ENCODE measurements around the gene GRAMD1B.
"Not testable (repeated sequence)": the region's sequence is repeated elsewhere in the genome, so short reads cannot be mapped to it uniquely, and the experiment has no call there.

GRAMD1B gene

DNA sequence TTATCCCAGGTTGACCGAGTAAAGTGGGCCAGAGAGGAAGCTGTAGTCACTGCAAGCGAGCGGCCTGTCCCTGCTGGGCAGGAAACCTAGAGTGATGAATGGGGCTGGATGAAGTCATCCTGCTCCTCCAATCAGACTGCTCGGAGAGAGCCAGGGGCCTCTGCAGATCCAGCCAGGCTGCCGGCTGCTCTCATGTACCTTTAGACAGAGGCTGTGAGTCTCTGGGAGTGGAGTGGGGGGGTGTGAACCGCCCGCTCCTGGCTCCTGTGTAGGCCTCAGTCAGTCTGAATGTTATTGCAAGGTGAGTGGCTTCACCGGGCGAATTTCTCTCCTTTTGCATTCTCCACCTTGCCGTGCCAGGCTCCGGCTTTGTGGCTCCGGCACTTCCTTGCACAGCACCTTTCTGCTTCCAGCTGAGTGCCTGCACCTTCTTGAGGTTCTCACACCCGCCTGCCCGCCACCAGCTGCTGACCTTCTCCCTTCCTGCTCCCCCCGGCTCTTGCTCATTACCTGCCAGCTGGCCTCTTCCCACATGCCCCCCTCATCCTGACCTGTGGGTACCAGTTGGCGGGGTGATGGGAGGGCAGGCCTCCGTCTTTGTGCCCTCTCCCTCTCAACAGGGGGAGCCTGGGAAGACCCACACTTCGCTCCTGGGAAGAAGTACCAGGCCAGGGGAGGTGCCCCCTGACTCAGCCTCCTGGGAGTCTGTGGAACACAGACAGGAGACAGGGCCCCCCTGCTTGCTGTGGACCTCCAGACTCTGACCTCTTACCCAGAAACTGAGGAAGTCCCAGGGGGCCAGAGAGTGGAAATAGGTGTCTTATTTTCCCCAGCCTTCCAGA is 79.9 kb downstream of the GRAMD1B start:
- DNase-seq (ENCODE audit: low spot score) = peak; percentile 58

DNA sequence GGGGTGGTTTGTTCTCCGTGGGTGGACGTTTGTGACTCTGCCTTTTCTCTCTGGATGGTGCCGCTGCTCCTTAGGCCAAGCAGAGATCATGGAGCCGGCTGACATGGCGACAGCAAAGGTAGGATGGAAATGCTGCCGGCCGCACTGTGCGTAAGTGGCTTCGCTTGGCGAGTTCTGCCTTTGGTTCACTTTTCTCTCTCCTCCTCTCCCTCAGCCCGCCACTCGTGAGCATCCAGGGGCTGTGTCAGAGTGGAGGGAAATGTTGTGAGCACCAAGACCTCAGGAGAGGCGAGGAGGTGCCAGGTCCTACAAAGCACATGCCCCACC is 80.5 kb downstream of the GRAMD1B start:
- DNase-seq (ENCODE audit: low spot score) = no peak

- DNase-seq (ENCODE audit: low spot score) = peak; percentile 87
Observed at GRCh38 chr11:123511037-123511870, 81.2 kb downstream of the GRAMD1B start.

DNA sequence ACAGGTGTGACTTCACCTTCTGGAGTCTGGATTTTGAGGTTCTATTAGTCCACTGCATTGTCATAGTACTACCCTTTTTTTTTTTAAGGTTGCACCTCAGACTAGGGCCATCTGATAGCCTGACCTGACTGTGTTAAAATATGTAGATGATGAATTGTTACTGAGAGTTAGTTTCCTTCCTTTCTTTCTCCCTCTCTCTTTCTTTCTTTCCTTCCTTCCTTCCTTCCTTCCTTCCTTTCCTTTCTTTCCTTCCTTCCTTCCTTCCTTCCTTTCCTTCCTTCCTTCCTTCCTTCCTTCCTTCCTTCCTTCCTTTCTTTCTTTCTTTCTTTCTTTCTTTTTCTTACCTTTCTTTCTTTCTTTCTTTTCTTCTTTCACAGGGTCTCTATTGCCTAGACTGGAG is 83.2 kb downstream of the GRAMD1B start:
- DNase-seq (ENCODE audit: low spot score) = not testable (repeated sequence)

DNA sequence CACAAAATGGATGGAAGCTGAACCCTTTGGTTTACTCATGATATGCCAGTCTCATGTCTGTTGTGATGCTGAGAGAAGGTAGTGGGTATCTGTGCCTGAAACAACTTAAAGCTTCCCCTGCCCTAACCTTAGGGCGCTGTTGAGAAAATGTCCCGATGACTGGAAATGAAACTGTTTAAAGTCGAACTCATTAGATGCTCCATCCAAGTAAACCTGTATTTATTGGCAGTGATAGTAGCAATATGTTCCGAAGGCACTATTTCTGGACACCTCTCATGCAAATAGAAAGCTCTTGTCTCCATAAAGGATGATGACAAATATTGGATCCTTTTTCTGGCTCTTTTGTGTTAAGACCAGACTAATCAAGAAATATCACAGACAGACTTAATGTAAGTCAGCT is 86.2 kb downstream of the GRAMD1B start:
- no peak for DNase-seq (ENCODE audit: low spot score)

GRCh38 chr11:123517559-123518364 is 87.7 kb downstream of the GRAMD1B start:
- no peak for DNase-seq (ENCODE audit: low spot score)

DNA sequence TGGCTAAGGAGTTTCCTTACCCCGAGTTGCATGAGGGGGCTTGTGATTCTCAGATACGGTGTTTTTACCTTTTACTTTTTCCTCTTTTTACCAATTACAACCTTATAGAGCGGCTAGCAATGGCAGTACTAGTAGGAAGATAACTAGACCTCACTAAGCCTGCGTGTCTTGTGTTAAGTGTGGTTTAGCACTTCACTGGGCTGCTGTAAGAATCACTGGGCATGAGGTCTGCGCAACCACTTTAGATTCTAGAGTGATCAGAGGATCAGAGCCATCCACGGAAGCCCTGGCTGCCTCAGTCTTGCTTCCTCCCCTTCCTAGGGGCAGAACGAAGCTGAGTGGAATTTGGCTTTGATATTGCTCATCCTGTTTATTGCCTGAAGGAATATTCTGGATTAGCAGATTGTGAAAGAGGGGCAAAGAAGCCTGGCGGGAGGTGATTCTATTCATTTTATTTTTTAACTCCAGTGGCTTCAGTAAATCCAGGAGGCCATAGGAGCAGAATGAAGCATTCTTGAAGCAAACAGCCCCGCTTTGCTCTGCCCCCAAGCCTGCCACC is 88.5 kb downstream of the GRAMD1B start:
- DNase-seq (ENCODE audit: low spot score) = no peak

DNA sequence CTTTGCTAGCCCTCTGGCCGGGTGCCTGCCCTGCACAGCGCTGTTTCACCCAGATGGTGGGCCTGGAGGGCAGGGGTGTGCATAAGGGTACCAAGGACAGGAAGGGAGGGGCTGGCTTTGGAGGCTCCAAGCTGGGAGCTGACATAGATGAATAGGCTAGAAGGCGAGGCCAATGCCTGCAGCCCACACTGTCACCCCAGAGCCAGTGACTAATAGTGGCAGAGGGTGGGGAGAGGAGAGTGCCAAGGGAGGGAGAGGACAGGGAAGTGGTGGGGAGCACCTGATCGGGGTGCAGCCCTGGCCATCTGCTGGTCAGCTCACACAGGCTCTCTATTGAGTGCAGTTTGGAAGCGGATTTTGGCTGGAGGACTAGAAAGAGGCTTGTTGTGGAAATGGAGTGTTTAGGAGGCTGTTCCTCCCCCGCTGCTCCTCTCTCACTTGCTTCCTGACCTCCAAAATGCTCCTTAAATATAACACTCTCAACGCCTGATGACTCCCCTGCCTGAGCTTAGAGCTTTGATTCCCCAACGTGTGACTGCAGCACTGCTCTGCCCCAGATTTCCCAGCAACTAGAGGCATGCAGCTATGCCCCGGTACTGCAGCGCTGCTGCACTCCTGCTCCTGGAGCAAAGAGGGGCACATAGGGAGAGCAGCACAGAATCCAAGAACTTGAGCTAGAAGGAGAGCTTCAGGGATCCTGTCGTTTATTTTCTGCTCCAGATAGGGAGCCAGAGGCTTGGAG is 89.2 kb downstream of the GRAMD1B start:
- peak; percentile 38 for DNase-seq (ENCODE audit: low spot score)

- DNase-seq (ENCODE audit: low spot score) = no peak
Observed at GRCh38 chr11:123519797-123520193, 89.7 kb downstream of the GRAMD1B start.

DNA sequence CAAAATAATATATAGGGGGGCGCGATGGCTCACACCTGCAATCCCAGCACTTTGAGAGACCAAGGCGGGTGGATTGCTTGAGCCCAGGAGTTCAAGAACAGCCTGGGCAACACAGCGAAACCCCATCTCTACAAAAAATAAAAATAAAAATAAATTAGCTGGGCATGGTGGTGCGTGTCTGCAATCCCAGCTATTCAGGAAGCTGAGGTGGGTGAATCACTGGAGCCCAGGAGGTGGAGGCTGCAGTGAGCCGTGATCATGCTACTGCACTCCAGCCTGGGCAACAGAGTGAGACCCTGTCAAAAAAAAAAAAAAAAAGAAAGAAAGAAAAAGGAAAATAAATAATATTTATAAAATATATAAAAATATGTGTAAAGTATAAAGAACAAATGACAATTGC is 90.4 kb downstream of the GRAMD1B start:
- peak; percentile 49 for DNase-seq (ENCODE audit: low spot score)

DNA sequence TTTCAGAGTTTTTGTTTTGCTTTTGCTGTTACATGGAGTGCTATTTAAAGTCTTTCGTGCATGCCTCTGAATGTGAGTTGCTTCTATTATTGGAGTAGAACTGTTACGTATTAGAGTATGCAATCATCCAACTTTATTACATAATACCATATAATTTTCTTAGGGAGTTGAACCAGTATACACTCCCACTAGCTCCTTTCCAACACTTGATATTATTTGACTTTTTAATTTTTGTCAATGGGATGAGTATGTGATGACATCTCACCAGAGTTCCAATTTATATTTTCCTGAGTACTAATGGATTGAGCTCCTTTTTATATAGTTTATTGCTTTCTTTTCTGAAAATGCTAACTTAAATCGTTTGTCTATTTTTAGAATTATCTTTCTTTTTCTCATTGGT is 90.9 kb downstream of the GRAMD1B start:
- no peak for DNase-seq (ENCODE audit: low spot score)

- no peak for DNase-seq (ENCODE audit: low spot score)
Observed at GRCh38 chr11:123521930-123522329, 91.9 kb downstream of the GRAMD1B start.

DNA sequence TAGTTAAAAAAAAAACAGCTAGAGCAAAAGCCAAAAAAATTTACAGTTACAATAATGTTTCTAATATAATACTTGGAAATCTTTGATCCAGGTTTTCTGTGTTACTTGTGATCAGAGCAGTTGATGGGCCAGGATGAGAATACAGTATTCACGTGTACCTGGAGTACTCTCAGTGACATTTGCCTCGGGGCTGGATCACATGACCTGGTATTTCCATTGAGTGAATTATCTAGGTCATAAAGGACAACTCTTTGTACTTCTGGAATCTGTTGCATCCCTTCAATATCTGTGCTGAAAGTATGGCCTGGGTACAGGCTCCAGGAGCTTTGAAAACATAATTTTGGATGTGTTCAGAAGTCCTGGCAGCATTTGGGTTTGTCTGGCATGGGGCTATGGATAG is 93.5 kb downstream of the GRAMD1B start:
- no peak for DNase-seq (ENCODE audit: low spot score)

DNA sequence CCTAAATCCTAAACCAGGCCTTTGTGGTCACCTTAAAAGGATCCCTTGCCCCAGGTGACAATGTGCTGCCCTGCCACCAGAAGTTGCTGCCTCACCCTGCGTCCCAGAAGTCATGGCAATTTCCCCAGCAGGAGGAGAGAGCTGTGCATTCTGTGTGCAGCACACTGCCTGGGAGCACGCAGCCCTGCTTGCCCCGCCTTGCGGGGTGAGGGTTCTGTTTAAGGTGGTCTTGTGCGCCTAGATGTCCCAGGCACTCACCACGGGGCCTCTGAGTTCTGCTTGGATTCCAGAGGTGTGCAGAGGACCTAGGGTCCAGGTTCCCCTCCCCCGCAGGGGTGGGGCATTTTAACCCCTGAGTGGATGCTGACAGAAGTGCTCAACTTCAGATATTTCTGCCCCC is 95.0 kb downstream of the GRAMD1B start:
- no peak for DNase-seq (ENCODE audit: low spot score)

- DNase-seq (ENCODE audit: low spot score) = no peak
Observed at GRCh38 chr11:123525511-123525918, 95.4 kb downstream of the GRAMD1B start.

GRCh38 chr11:123526027-123526805 is 96.1 kb downstream of the GRAMD1B start:
- no peak for DNase-seq (ENCODE audit: low spot score)

DNA sequence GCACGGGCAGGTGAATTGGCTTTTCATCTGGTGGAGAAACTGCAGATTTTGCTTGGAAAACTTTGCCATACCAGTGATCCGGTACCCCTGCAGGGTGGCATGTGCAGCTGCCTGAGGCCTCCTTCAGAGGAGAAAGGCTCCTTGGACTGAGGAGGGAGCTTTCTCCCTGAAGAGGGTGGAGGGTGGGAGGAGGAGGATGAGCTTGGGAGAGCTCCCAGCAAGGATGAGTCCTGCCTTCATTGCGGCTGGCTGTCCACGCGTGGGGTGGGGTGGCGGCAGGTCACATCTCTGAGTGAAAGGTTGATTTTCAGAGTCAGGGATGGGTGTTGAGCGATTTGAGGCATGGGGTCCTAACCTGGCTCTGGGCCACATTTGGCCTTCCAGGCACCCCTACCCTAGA is 96.8 kb downstream of the GRAMD1B start:
- DNase-seq (ENCODE audit: low spot score) = no peak

DNA sequence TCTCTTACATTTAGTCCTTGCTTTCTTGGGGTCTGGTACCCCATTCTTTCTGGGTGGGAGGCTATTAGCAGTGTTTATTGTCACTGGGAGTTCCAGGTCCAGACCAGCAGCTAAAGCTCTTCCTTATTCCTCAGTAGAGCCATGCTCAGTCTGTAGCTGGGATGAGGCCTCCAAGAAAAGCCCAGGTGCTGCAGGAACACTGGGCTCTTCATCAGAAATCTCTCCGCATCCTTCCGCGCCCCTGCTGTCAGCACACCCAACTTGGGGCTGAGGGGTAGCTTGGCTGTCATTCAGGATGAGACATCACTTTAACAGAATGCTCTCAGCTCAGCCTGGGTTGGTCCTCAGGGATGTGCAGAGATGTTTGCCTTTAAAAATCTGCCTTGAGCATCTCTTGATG is 97.5 kb downstream of the GRAMD1B start:
- DNase-seq (ENCODE audit: low spot score) = no peak

- DNase-seq (ENCODE audit: low spot score) = no peak
Observed at GRCh38 chr11:123527947-123528346, 97.9 kb downstream of the GRAMD1B start.

DNA sequence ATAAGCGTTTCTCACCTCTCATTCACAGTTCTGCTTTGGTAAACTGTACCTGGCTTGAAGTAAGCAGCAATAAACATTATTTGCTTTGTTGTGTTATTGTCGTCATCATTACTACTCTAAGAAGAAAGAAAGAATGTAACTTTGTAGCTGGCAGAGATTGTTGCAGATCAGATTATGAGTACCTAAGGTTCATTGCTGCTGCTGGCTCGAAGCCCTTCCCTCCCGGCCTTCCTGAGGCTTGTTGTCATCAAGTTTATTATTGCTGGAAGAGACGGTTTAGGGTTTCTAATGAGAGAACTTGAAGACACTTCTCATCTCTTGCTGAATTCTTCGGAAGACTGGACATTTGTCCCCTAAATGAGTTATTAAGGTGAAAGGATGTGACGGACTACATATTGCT is 101.3 kb downstream of the GRAMD1B start:
- DNase-seq (ENCODE audit: low spot score) = no peak

DNA sequence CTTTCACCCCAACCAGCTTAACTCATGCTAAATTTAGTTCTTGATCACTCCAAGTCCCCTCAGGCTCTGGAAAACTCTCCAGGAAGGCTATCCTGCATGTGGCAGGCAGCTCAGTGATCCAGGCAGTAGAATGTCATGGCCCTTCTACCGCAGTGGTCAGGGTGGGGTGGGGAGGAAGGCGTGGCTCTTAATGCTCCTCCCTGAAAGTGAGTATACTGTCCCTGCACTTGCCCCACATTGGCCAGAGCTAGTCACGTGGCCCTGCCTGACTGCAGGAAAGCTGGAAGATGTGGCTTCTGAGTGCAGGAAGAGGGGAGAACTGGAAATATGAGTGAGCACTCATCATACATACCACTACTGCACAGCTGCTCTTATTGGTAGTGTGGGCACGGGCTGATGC is 102.1 kb downstream of the GRAMD1B start:
- no peak for DNase-seq (ENCODE audit: low spot score)

Data from kidney tubule cell (primary cell).